ENCODE results near the gene PDPN.

Gene PDPN

GRCh38 chr1:13651279-13651678, 67.6 kb downstream of the PDPN start:
- no peak for DNase-seq (ENCODE audit: low spot score)
- in situ Hi-C loops (cut with MboI; ENCODE audit: low sequenced_read_pairs, unreplicated experiment) = loop anchor here (25.0 kb wide), 1 partner anchor 311 kb away; no protein-coding TSS in a partner anchor
- TF ChIP-seq, protein P1, sequence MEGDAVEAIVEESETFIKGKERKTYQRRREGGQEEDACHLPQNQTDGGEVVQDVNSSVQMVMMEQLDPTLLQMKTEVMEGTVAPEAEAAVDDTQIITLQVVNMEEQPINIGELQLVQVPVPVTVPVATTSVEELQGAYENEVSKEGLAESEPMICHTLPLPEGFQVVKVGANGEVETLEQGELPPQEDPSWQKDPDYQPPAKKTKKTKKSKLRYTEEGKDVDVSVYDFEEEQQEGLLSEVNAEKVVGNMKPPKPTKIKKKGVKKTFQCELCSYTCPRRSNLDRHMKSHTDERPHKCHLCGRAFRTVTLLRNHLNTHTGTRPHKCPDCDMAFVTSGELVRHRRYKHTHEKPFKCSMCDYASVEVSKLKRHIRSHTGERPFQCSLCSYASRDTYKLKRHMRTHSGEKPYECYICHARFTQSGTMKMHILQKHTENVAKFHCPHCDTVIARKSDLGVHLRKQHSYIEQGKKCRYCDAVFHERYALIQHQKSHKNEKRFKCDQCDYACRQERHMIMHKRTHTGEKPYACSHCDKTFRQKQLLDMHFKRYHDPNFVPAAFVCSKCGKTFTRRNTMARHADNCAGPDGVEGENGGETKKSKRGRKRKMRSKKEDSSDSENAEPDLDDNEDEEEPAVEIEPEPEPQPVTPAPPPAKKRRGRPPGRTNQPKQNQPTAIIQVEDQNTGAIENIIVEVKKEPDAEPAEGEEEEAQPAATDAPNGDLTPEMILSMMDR (IDR thresholded peaks at IDR 0.05; ENCODE audit: borderline replicate concordance, control extremely low read depth, extremely low read depth, insufficient read depth, missing control alignments) = no peak

DNA sequence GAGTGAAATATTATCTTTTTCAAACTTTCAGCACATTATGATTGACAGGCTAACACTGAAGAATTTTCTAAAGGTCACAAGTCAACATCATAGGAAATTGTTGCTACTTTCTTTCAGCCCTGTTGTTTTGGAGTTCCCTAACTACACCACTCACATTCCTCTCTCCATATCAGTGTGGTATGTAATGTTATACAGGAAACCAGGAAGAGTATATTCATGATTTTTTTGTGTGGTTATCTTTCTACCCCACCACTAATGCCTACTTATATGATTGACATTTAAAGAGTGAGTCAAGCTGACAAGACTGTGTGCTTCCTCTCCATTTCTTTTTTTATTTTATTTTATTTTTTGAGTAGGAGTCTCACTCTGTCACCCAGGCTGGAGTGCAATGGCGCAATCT, 68.6 kb downstream of the PDPN start:
- TF ChIP-seq, protein P1 (IDR thresholded peaks at IDR 0.05; ENCODE audit: borderline replicate concordance, control extremely low read depth, extremely low read depth, insufficient read depth, missing control alignments) = no peak
- no peak for DNase-seq (ENCODE audit: low spot score)
- in situ Hi-C loops (cut with MboI; ENCODE audit: low sequenced_read_pairs, unreplicated experiment) = loop anchor here (25.0 kb wide), 1 partner anchor 310 kb away; no protein-coding TSS in a partner anchor

DNA sequence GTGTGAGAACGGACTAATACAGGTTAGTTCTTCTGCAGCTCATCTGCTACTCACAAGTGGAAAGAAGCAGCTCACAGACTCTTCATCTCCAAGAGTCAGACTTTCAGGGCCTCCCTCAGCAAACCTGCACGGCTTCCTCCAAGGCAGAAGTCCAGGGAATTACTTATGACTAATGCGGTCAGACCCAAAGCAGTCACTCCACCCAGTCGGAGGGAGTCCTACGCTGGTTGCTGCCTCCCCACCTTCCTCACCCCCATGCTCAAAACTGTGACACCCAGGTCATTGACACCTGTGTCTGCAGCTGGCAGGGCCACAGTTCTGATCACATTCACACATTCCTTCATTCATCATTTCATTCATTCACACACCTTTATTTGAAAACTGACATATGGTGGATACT, 77.9 kb downstream of the PDPN start:
- no peak for DNase-seq (ENCODE audit: low spot score)
- TF ChIP-seq, protein P1 (IDR thresholded peaks at IDR 0.05; ENCODE audit: borderline replicate concordance, control extremely low read depth, extremely low read depth, insufficient read depth, missing control alignments) = no peak
- in situ Hi-C loops (cut with MboI; ENCODE audit: low sequenced_read_pairs, unreplicated experiment) = loop anchor here (10.0 to 25.0 kb wide), 2 partner anchors 143 to 301 kb away; no protein-coding TSS in a partner anchor

GRCh38 chr1:13662493-13662892, 78.9 kb downstream of the PDPN start:
- in situ Hi-C loops (cut with MboI; ENCODE audit: low sequenced_read_pairs, unreplicated experiment) = loop anchor here (10.0 to 25.0 kb wide), 2 partner anchors 142 to 300 kb away; no protein-coding TSS in a partner anchor

DNA sequence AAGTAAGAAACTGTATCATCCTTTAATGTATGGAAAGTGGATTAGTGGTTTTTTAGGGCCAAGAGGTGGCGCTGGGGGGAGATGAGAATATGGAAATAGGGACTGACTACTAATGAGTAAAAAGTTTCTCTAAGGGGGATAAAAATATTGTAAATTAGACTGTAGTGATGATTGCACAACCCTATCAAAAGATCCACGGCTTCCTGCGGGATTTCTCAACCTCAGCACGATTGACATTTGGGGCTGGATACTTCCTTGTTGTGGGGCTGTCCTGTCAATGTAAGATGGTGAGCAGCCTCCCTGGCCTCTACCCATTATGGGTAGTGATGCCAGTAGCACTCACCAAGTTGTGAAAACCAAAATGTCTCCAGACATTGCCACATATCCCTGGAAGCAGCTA, 80.3 kb downstream of the PDPN start:
- in situ Hi-C loops (cut with MboI; ENCODE audit: low sequenced_read_pairs, unreplicated experiment) = loop anchor here (10.0 to 25.0 kb wide), 2 partner anchors 141 to 298 kb away; no protein-coding TSS in a partner anchor
- DNase-seq (ENCODE audit: low spot score) = no peak
- TF ChIP-seq, protein P1 (IDR thresholded peaks at IDR 0.05; ENCODE audit: borderline replicate concordance, control extremely low read depth, extremely low read depth, insufficient read depth, missing control alignments) = no peak

More at GRCh38 chr1:13662493-13662892, 78.9 kb downstream of the PDPN start:
- DNase-seq (ENCODE audit: low spot score) = no peak
- TF ChIP-seq, protein P1 (IDR thresholded peaks at IDR 0.05; ENCODE audit: borderline replicate concordance, control extremely low read depth, extremely low read depth, insufficient read depth, missing control alignments) = no peak

GRCh38 chr1:13664451-13664850, 80.8 kb downstream of the PDPN start:
- TF ChIP-seq, protein P1 (IDR thresholded peaks at IDR 0.05; ENCODE audit: borderline replicate concordance, control extremely low read depth, extremely low read depth, insufficient read depth, missing control alignments) = no peak
- in situ Hi-C loops (cut with MboI; ENCODE audit: low sequenced_read_pairs, unreplicated experiment) = loop anchor here (10.0 to 25.0 kb wide), 2 partner anchors 140 to 298 kb away; no protein-coding TSS in a partner anchor
- peak; percentile 29 for DNase-seq (ENCODE audit: low spot score)
